HAP-1 (cell line): ENCODE data around the gene NCKAP5.

Experiments used
- DNase-seq, 2 experiments: peaks; one replicate each; pipeline ENCODE4 v3.0.0-alpha.2; 2016 to 2020; ENCODE audit warnings: low spot score in 2 of 2
- H3K27me3 ChIP-seq: fragments of 250-450 bp; sonication (Bioruptor Pico); 2 replicates; pipeline ENCODE4 v1.5.1; 2020; ENCODE audit warnings: low read depth, mild to moderate bottlenecking, moderate library complexity
- H3K36me3 ChIP-seq: fragments of 250-450 bp; sonication (Bioruptor Pico); replicated peaks from 2 replicates; pipeline ENCODE4 v1.5.1; 2020; ENCODE audit warnings: mild to moderate bottlenecking
- H3K4me1 ChIP-seq: fragments of 250-450 bp; sonication (Bioruptor Pico); 2 replicates; pipeline ENCODE4 v1.5.1; 2020; ENCODE audit warnings: mild to moderate bottlenecking
- H3K4me3 ChIP-seq: fragments of 250-450 bp; sonication (Bioruptor Pico); 2 replicates; pipeline ENCODE4 v1.5.1; 2020; ENCODE audit warnings: mild to moderate bottlenecking, moderate library complexity
- H3K9me3 ChIP-seq: fragments of 250-450 bp; sonication (Bioruptor Pico); 2 replicates; pipeline ENCODE4 v1.5.1; 2020; ENCODE audit warnings: mild to moderate bottlenecking, moderate library complexity
- in situ Hi-C: fragments of 300-500 bp; cut with MboI; formaldehyde crosslinking; loops from 3 replicates; pipeline ENCODE4 v1.14.3; 2020; ENCODE audit warnings: low sequenced_read_pairs, inconsistent platforms, mixed read lengths

The NCKAP5 gene

DNA sequence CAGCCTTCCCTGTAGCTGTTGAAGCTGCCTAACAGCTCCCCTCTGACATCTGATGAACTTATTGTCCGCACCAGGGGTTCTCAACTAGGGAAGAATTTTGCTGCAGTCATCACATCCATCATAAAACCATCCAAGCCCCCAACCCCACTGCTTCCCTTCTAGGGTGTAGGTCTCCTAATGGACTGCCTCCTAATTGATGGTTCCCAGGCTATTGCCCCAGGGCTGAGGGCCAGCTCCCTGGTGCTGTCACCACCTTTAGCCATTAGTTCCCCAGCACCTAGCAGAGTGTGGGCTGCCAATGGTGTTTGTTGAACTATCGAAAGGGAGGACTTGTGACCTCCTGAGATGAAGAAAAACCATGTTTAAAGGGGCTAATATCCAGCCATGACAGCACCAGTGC lies 125.9 kb downstream of the NCKAP5 start:
- in situ Hi-C loops = no loop called here
- H3K36me3 ChIP-seq = no peaks in the 10 kb centered on the region
- no peaks in the 10 kb centered on the region for H3K27me3 ChIP-seq
- no peak for DNase-seq
- no peak overlapping the region for H3K4me3 ChIP-seq
- peaks cover 27% of the 10 kb centered on the region for H3K4me1 ChIP-seq
- H3K9me3 ChIP-seq = no peaks in the 10 kb centered on the region; the same call in 1 of the 2 replicates

DNA sequence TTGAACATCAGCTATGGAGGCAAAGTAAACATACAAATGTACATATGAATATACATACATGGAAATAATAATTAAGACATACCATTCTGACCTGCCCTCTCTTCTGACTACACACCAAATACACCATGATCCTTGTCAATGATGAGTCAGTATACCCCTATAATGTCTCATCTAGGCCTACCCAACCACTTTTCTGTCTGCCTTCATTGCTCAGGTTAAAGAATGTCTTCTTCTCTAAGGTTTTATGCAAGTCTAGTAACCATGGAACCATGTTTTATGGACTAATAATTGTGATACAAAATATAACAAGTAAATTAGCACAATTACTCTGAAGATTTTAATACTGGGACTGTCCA lies 128.7 kb downstream of the NCKAP5 start:
- Histone ChIP-seq H3K36me3 (no peaks in the 10 kb centered on the region), H3K4me3 (no peak overlapping the region), H3K4me1 (peaks cover 39% of the 10 kb centered on the region), H3K9me3 (no peaks in the 10 kb centered on the region; the same call in 1 of the 2 replicates), H3K27me3 (no peaks in the 10 kb centered on the region)
- no peak for DNase-seq
- in situ Hi-C loops = no loop called here

DNA sequence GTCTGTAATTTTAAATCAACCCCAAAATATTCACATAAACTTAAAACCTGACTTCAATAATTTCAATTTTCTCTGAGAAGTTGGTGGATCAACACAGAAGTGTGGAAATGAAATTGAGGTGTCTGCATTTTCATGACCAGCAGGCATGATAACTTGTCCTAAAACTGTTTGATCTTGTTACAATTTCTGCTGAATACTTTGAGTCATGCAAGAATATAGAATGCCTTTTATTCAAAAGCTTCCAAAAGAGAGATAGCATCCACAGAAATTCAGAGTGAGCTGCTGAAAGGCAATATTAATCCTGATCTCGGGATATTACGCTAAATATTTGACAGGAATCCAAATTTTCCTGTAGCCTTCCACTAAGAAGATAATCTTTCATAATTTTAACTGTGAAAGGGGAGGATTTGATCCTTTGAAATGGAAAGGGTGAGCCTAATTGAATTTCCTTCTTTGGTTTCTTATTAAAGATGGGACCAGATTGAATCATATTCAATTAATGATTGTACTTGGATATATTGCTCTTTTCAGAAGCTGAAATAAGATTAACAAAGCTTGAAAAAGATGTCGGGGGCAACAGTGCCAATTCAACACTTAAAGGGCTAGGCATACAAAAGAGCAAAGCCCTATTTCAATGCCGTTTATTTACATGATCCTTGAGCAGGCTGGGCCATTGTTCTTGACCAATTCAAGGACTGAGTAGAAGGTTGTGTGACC lies 129.3 kb downstream of the NCKAP5 start:
- Histone ChIP-seq H3K36me3 (no peaks in the 10 kb centered on the region), H3K9me3 (no peaks in the 10 kb centered on the region; the same call in 1 of the 2 replicates), H3K27me3 (no peaks in the 10 kb centered on the region), H3K4me1 (peaks cover 44% of the 10 kb centered on the region), H3K4me3 (no peak overlapping the region)
- in situ Hi-C loops = no loop called here
- peak; percentile 77 to 97 for DNase-seq

DNA sequence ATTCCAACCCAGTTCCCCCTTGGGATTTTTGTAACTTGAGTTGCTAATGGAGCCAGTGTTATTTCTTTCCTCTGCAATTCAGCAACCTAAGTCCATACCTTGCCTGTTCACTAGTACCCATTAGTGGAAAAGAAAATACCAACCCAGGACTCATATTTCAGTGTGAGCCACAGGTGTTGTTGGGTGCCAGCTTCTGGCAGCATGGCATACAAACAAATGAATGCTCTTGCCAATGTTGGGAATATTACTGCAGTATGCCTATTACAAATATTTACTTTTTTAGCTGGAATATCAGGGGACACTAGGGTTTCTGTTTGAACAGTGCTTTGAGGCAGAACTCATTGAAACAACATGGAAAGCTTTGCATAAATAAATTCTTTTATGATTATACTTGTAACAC lies 130.2 kb downstream of the NCKAP5 start:
- Histone ChIP-seq H3K9me3 (no peaks in the 10 kb centered on the region), H3K27me3 (no peaks in the 10 kb centered on the region), H3K36me3 (no peaks in the 10 kb centered on the region), H3K4me3 (no peak overlapping the region), H3K4me1 (peaks cover 54% of the 10 kb centered on the region)
- in situ Hi-C loops = no loop called here
- no peak for DNase-seq

DNA sequence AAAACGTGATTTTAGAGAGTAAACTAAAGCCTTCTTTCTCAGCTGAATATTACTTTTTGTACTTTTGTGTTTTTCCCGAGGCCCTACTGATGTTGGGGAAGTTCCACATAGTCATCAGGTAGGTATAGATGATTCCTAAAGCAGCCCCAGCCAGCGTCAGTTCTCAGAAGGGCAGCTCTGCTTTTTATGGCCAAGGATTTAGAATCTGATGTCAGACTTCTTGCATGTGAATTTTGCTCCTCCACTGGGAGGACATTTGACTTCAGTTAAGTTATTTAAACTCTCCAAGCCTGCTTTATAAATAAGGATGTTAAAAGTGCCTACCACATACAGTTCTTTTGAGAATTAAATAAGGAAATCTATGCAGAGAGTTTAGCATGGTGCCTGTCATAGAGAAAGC lies 130.8 kb downstream of the NCKAP5 start:
- no peak for DNase-seq
- H3K27me3 ChIP-seq = no peaks in the 10 kb centered on the region
- no peak overlapping the region for H3K4me3 ChIP-seq

DNA sequence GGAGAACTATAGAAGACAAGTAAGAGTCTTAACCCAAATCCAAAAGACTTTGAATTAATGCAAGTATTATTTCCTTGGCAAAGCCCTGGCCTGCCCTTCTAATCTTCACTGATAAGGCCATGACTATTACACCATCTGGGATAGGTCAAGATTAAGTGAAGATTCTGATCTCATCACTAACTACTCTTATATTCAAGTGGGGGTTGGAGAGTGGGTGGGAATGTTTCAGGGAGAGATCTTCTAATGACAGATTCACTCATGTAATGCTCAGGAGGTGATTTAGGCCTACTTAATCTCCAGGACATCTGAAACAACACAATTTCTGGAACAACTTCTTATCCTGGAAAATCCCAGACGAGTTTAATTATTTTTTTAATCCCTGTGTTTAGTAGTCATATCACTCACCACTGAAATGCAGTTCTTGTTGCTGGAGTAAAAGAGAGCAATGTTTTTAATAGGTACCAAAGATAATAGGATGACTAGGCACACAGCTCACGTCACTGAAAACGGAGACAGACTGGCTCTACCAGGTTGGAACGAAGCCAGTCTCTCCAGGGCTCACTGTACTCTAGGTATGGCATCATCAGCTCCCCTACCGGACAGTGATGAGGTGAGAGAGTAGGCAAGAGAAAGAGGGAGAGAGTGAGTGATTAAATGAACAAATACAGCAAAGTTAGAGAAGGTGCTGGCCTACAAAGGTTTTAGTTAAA lies 133.1 kb downstream of the NCKAP5 start:
- Histone ChIP-seq H3K4me3 (no peak overlapping the region), H3K27me3 (no peaks in the 10 kb centered on the region), H3K4me1 (peaks cover 69% of the 10 kb centered on the region), H3K9me3 (no peaks in the 10 kb centered on the region), H3K36me3 (no peaks in the 10 kb centered on the region)
- peak; percentile 48 to 68 for DNase-seq
- in situ Hi-C loops = no loop called here

More for the DNA sequence above, 130.8 kb downstream of the NCKAP5 start:
- H3K36me3 ChIP-seq = no peaks in the 10 kb centered on the region
- no peaks in the 10 kb centered on the region for H3K9me3 ChIP-seq
- in situ Hi-C loops = no loop called here
- H3K4me1 ChIP-seq = peaks cover 59% of the 10 kb centered on the region

DNA sequence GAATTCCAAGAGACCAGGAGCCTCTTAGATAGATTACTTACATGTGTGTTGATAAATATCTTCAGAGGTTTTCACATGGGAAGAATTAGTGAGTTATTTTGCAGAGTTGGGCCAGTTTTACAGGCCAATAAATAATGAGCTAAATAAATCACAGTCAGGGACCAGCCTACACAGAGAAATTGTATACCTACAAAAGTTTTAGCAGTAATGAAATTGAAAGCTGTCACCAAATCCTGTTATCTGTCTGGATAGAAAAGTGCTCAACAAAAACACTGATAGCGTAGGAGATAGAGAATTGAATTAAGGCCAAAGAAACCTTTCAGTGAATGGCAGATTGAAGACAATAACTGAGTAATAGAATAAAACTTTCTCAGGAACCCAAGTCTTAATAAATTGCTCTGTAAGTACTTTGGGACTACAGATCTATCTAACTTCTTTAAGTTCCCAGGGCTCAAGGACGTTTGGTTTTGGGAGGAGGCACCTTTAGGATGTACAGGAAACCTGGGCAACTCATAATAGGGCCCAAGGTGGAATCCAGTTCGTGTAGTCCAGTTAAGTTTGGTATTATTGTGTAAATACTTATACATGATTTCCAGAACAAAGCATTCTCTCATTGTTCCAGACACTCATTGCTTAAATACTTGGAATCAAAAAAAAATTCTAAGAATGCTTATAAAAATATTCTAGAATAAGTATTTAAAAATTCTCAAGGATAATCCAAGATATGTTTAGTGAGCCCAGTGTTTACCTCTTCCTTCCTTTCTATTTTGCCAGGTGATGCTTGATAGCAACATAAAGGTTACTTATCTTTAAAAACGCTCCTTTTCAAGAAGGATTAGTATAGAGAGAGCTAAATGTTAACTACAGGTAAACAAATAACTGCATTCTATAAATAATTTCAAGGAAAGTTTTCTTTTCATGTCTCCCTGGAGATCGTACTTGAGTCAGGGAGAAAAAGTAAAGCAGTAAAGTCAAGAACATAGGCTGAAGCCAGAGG lies 134.5 kb downstream of the NCKAP5 start:
- Histone ChIP-seq H3K4me3 (no peak overlapping the region), H3K9me3 (no peaks in the 10 kb centered on the region), H3K4me1 (peaks cover 58% of the 10 kb centered on the region), H3K36me3 (no peaks in the 10 kb centered on the region), H3K27me3 (no peaks in the 10 kb centered on the region)
- peak; percentile 33 to 51 for DNase-seq
- in situ Hi-C loops = no loop called here

DNA sequence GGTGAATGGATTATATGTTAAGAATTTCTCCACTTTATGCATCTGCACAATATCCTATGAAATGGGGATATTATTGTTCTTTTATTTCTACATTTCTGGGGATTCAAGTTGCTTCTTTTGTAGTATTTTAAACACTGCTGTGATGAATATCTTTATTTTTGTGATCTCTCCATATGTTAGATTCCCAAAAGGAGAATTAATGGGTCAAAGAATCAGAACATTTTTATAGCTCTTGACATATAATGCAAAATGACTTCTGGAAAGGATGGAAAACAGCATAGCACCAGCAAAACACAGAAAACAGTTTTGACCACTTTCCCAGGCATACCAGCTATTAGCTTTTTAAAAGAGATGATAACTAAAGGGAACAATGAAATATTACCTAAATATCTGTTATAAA lies 135.5 kb downstream of the NCKAP5 start:
- no peak for DNase-seq
- in situ Hi-C loops = no loop called here

DNA sequence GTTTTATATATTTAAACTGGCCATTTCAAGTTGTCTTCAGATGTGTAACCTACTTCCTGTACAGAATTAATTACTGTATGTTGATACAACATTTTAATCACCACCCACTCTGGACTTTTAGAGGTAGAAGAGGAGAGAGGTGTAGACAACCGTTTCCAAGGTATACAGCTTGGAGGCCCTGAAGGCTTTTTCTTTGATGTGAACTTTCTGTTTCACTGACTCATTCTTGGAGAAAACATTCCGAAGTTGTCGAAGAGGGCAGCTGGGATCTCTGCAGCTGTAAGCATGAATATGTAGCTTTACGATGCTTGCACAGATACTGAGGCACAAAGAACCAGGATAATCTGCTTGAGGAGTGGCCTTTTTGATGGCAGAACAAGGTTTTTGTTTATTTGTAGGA lies 137.0 kb downstream of the NCKAP5 start:
- in situ Hi-C loops = no loop called here
- Histone ChIP-seq H3K4me3 (no peak overlapping the region), H3K9me3 (no peaks in the 10 kb centered on the region), H3K27me3 (no peaks in the 10 kb centered on the region), H3K36me3 (no peaks in the 10 kb centered on the region), H3K4me1 (peaks cover 52% of the 10 kb centered on the region)
- peak in 1 of 2 experiments; percentile 28 for DNase-seq

More for the DNA sequence above, 135.5 kb downstream of the NCKAP5 start:
- no peaks in the 10 kb centered on the region for H3K27me3 ChIP-seq
- H3K9me3 ChIP-seq = no peaks in the 10 kb centered on the region
- no peak overlapping the region for H3K4me3 ChIP-seq
- H3K4me1 ChIP-seq = peaks cover 49% of the 10 kb centered on the region
- H3K36me3 ChIP-seq = no peaks in the 10 kb centered on the region

DNA sequence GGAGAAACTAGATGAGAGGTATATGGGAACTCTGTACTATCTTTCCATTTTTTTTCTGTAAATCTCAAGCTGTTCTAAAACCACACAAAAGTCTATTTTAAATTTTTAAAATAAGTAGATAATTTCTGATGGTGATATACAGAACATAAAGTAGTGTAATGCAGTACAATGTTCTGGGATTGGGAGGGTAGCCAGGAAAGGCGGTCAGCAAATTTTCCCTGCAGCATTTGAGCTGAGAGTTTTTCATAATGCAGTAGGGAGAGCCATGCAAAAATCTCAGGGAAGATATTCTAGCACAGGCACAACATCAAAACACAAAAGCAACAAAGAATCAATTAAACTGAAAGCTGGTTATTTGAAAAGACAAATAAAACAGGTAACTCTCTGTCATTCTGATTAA lies 141.5 kb downstream of the NCKAP5 start:
- Histone ChIP-seq H3K27me3 (no peaks in the 10 kb centered on the region), H3K4me1 (peaks cover 60% of the 10 kb centered on the region), H3K9me3 (no peaks in the 10 kb centered on the region), H3K4me3 (no peak overlapping the region), H3K36me3 (no peaks in the 10 kb centered on the region)
- in situ Hi-C loops = no loop called here
- no peak for DNase-seq

DNA sequence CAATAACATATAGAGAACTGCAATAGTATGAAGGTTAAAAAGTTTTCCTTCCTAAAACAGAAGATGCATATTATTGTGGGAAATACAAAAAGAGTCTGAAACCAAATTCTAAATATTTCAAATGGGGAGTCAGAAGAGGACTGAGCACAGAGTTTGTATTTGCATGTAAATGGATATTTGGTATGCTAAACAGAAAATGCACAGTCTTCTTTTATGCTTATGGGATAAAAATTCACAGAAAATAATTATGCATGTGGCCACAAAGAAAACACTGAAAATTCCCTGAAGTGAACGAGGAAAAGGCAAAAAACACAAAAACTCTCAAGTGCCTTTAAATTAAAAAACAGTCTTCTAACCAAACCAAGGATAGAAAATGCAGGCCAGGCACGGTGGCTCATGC lies 142.7 kb downstream of the NCKAP5 start:
- Histone ChIP-seq H3K36me3 (no peaks in the 10 kb centered on the region), H3K4me1 (peaks cover 53% of the 10 kb centered on the region), H3K27me3 (no peaks in the 10 kb centered on the region), H3K4me3 (no peak overlapping the region), H3K9me3 (no peaks in the 10 kb centered on the region)
- DNase-seq = peak; percentile 53 to 85
- in situ Hi-C loops = no loop called here

DNA sequence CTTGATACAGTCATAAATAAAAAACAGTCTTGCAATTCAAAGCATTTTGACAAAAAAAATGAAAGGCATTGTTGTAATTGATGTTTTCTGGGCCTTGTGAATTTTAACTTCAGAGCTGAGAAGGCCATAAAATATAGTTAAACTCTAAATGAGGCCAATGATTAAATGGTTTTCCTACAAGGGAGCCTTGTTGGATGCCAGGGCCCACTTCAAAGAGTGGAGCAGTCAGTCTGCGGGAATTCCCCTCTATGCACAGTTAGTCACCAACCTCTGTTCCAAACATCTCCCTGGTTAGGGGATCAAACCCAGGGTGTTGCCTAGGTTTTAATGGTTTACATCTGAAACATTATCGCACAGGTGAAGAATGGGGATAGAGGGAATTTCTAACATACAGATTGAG lies 143.4 kb downstream of the NCKAP5 start:
- Histone ChIP-seq H3K4me1 (peaks cover 56% of the 10 kb centered on the region), H3K4me3 (no peak overlapping the region), H3K36me3 (no peaks in the 10 kb centered on the region), H3K9me3 (no peaks in the 10 kb centered on the region), H3K27me3 (no peaks in the 10 kb centered on the region)
- in situ Hi-C loops = no loop called here
- peak in 1 of 2 experiments; percentile 42 for DNase-seq

DNA sequence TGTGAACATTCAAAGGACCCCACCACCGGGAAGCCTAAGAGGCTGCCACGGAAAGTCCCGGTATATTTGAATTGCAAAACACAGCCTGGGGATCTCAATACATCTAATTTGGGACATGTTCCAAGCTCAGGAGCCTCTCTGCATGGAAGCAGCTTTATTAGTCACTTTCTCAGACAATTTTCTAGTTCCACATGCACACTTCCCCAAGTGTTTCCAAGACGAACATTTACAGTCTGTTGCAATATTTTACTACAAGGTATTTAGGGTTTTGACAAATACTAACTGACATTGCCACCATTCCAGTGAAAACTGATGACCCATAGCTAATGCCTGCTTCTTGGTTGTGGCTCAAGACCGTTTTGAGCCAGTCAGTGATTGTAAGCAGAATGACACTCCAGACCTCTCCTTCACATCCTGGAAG lies 145.3 kb downstream of the NCKAP5 start:
- Histone ChIP-seq H3K9me3 (no peaks in the 10 kb centered on the region), H3K27me3 (no peaks in the 10 kb centered on the region), H3K36me3 (no peaks in the 10 kb centered on the region), H3K4me1 (peaks cover 65% of the 10 kb centered on the region), H3K4me3 (no peak overlapping the region)
- DNase-seq = no peak
- in situ Hi-C loops = no loop called here
